Right kidney (tissue), 1 donor: Measurements from ENCODE around the gene FAM81A.
"Not testable (repeated sequence)": the region's sequence is repeated elsewhere in the genome, so short reads cannot be mapped to it uniquely, and the experiment has no call there.

Source experiments
- DNase-seq: peaks from one replicate; pipeline ENCODE4 v3.0.0-alpha.2; 2016

Gene FAM81A

GRCh38 chr15:59420986-59421618, 16.9 kb upstream of the FAM81A start:
- no peak for DNase-seq

GRCh38 chr15:59424616-59425015, 13.4 kb upstream of the FAM81A start:
- DNase-seq: no peak

- not testable (repeated sequence) for DNase-seq
Measured at GRCh38 chr15:59428898-59429297, 9.1 kb upstream of the FAM81A start.

- no peak for DNase-seq
Measured at GRCh38 chr15:59432389-59432788, 5.6 kb upstream of the FAM81A start.

GRCh38 chr15:59434481-59434880, 3.5 kb upstream of the FAM81A start:
- DNase-seq: no peak

GRCh38 chr15:59436774-59437141, 1.2 kb upstream of the FAM81A start:
- DNase-seq: no peak

- DNase-seq: no peak
Measured at GRCh38 chr15:59437142-59437816, 707 bp upstream of the FAM81A start.

- peak; percentile 25 for DNase-seq
Measured at GRCh38 chr15:59438625-59439290, 772 bp downstream of the FAM81A start.

GRCh38 chr15:59439576-59439975, 1.6 kb downstream of the FAM81A start:
- peak; percentile 32 for DNase-seq

GRCh38 chr15:59443341-59444072, 5.5 kb downstream of the FAM81A start:
- DNase-seq: no peak

- peak; percentile 29 for DNase-seq
Measured at GRCh38 chr15:59444081-59444835, 6.3 kb downstream of the FAM81A start.

GRCh38 chr15:59444980-59445545, 7.1 kb downstream of the FAM81A start:
- peak; percentile 29 for DNase-seq

- no peak for DNase-seq
Measured at GRCh38 chr15:59446232-59446957, 8.4 kb downstream of the FAM81A start.

- DNase-seq: no peak
Measured at GRCh38 chr15:59447367-59447766, 9.4 kb downstream of the FAM81A start.

GRCh38 chr15:59448871-59449270, 10.9 kb downstream of the FAM81A start:
- no peak for DNase-seq

GRCh38 chr15:59453474-59454215, 15.7 kb downstream of the FAM81A start:
- no peak for DNase-seq

GRCh38 chr15:59456114-59456513, 18.1 kb downstream of the FAM81A start:
- DNase-seq: no peak

GRCh38 chr15:59457103-59457502, 19.1 kb downstream of the FAM81A start:
- DNase-seq: no peak

- no peak for DNase-seq
Measured at GRCh38 chr15:59461521-59461920, 23.5 kb downstream of the FAM81A start.

- DNase-seq: no peak
Measured at GRCh38 chr15:59473226-59473625, 35.2 kb downstream of the FAM81A start.
